ENCODE results near the gene SLC4A1. TPM values are rescaled to one million over a fixed set of nuclear protein-coding genes. Genes with fewer than 3 reads are reported as not detected.
"Not testable (repeated sequence)": the region's sequence is repeated elsewhere in the genome, so short reads cannot be mapped to it uniquely, and the experiment has no call there.

SLC4A1 gene
- total RNA-seq, 1 donor from 2014 or later = 0.08 TPM

DNA sequence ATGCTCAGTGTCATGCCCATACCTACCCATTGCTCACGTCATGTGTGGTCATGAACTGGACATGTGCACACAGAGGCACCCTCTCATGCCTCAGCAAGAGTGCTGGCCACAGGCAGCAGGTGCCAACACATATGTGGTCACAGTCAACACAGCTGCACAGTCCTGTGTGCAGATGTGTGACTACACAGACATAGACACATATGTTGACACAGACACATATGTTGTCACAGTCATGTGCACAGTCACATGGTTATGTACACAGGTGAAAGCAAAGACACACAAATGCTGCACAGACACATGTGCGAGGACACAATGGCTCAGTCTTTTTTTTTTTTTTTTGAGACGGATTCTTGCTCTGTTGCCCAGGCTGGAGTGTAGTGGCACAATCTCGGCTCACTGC, 11.3 kb downstream of the SLC4A1 start:
- DNase-seq (ENCODE audit: low spot score) = no peak

GRCh38 chr17:44255915-44256314, 12.0 kb downstream of the SLC4A1 start:
- no peak for DNase-seq (ENCODE audit: low spot score)

GRCh38 chr17:44254361-44255095, 13.4 kb downstream of the SLC4A1 start:
- no peak for DNase-seq (ENCODE audit: low spot score)

DNA sequence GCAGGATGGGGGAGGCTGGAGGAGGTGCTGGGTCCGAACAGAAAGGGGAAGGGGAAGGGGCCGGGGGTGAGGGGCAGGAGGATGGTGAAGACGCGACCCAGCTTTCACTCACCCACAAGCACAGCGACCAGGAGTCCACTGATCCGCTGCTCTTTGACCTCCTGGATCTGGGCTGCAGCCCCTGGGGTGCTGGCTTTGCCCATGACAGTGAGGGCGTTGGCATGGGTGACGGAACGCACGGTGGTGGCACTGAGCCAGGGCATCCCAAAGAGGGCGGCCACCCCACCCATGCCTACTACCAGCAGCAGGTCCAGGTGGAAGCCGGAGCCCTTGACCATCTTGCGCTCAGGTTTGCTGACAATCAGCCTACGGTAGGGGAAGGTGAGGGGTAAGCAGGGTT, 14.9 kb downstream of the SLC4A1 start:
- DNase-seq (ENCODE audit: low spot score) = no peak

DNA sequence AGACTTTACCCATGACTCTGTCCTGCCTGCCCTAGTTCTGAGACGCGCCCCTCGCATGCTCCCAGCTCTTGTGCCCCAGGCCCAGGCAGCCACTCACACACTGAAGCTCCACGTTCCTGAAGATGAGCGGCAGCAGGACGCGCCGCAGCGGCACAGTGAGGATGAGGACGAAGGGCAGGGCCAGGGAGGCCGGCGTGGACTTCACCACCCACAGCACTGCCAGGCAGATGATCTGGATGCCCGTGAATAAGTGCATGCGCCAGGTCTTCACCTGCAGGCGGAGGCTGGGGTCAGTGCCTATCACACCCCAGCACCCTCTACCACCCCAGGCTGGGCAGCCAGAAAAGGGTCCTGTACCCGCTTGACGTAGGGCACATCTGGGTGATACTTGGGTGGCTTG, 16.9 kb downstream of the SLC4A1 start:
- no peak for DNase-seq (ENCODE audit: low spot score)

DNA sequence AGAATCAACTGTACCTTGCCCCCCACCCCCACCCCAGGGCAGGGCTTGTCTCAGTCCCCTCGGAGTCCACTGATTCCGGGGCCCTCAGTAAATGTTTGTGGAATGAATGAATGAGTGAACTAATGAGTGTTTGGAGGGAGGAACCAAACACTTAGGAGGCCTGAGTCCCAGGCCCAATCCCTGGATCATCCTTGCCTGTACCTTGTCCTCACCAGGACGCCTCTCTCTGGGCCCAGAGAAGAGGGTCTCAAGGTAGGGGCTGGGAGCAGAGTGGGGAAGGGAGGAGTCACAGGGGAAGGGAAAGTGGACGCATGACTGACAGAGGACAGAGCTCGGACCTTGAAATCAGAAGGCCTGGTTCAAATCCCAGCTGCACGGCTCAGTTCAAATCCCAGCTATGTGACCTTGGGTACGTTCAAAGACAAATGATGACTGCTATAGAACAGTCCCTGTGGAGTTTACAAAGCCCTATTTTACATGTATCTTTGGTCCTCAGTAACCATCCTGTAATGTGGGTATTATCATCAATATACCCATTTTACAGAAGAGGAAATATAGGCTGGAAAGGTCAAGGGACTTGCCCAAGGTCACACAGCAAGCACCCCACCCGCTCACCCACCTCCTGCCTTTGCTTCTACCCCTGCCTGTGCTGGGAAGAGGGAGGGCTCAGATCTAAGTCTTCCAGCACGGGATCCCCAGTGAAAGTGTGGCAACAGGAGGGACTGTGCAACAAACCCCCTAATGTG, 18.3 kb downstream of the SLC4A1 start:
- DNase-seq (ENCODE audit: low spot score) = no peak

GRCh38 chr17:44247876-44248736, 19.8 kb downstream of the SLC4A1 start:
- DNase-seq (ENCODE audit: low spot score) = no peak

DNA sequence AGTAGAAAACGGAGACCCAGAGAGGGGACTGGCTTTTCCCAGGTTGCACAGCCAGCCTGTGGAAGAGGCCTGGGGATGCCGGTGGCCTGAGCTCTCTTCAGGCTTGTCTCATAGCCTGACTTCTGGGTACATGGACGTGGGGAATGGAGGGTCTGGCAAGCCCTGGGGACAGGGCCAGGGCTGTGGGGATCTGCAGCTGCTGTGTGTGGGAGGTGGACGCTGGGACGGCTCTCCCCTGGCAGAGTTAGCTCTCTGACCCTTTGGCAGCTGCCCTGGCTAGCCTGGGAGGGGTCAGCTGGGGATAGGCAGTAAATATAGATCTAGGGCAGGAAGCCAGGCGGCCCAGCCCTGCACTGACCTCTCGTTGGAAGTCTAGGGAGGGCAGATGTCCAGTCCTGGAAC, 20.5 kb downstream of the SLC4A1 start:
- no peak for DNase-seq (ENCODE audit: low spot score)

- no peak for DNase-seq (ENCODE audit: low spot score)
Measured at GRCh38 chr17:44241106-44241624, 26.8 kb downstream of the SLC4A1 start.

DNA sequence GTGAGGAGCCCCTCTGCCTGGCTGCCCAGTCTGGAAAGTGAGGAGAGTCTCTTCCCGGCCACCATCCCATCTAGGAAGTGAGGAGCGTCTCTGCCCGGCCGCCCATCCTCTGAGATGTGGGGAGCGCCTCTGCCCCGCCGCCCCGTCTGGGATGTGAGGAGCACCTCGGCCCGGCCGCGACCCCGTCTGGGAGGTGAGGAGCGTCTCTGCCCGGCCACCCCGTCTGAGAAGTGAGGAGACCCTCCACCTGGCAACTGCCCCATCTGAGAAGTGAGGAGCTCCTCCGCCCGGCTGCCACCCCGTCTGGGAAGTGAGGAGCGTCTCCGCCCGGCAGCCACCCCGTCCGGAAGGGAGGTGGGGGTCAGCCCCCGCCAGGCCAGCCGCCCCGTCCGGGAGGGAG, 30.0 kb downstream of the SLC4A1 start:
- not testable (repeated sequence) for DNase-seq (ENCODE audit: low spot score)

DNA sequence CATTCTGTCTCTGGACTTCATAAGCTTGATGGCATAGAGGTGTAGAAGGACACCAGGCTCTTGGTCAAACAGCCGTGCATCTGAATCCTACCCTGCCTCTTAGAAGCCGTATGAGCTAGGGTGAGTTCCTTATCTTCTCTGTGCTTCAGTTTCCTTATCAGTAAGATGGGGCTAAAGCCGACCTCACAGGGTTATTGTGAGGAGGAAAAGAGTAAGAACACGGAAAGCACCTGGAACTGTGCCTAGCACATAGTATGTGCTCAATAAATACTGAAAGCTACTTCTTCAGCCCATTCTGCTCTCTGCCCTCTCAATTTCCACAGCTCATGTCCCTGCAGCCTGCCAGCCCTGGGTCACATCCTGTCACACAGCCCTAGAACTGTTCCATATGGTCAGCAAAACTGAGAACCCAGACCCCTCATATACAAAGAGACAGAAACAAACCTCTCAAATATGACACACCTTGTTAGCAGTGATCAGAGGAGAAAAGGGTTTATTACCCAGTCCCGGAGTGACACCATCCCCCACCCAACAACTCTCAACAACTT, 31.4 kb downstream of the SLC4A1 start:
- DNase-seq (ENCODE audit: low spot score) = no peak

DNA sequence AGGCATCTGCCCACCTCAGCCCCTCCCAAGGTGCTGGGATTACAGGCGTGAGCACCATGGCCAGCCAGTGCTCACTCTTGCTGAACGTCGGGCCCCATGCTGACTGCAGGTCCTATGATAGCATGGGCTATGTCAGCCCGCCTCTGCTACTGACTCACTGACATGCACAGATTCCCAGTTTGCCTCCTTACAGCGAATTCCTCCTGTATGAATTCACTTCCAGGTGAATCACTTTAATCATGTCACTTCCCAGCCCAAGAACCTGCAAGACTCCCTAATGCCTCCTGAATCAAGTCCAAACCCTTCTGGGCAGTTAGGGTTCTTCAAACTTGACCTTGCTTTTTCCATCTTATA, 32.4 kb downstream of the SLC4A1 start:
- no peak for DNase-seq (ENCODE audit: low spot score)

- no peak for DNase-seq (ENCODE audit: low spot score)
Measured at GRCh38 chr17:44233582-44233981, 34.4 kb downstream of the SLC4A1 start.

DNA sequence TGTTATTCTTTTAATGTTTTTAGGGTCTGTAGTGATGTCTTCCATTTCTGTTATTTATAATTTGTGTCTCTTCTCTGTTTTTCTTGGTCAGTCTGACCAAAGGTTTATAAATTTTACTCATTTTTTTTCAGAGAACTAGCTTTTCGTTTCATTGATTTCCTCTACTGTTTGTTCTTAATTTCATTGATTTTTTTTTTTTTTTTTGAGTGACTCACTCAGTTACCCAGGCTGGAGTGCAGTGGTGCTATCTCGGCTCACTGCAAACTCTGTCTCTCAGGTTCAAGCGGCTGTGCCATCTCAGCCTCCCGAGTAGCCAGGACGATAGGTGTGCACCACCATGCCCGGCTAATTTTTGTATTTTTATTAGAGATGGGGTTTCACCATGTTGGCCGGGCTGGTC, 35.9 kb downstream of the SLC4A1 start:
- no peak for DNase-seq (ENCODE audit: low spot score)

DNA sequence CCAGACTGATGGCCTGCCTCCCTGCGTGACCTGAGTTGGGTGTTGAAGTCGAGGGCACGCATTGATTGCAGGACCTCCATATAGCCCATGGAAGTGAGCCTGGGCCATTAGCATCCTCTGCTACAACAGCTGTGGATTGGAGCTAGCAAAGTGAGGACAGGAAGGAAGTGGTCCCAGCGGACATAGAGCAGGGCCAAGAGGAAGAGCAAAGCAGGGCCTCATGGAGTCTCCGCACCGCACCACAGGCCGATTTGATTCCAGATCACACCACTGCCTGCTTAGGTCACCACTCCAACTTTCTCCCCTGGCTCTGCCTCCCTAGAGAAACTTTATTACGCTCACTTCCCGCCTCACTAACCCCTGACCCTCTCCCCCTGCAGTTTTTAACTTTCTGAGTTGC, 37.8 kb downstream of the SLC4A1 start:
- no peak for DNase-seq (ENCODE audit: low spot score)

- no peak for DNase-seq (ENCODE audit: low spot score)
Measured at GRCh38 chr17:44229090-44229489, 38.8 kb downstream of the SLC4A1 start.

GRCh38 chr17:44223541-44224071, 44.3 kb downstream of the SLC4A1 start:
- no peak for DNase-seq (ENCODE audit: low spot score)

- peak; percentile 86 for DNase-seq (ENCODE audit: low spot score)
Measured at GRCh38 chr17:44222112-44222869, 45.6 kb downstream of the SLC4A1 start.

GRCh38 chr17:44221862-44222111, 46.1 kb downstream of the SLC4A1 start:
- DNase-seq (ENCODE audit: low spot score) = peak; percentile 60

DNA sequence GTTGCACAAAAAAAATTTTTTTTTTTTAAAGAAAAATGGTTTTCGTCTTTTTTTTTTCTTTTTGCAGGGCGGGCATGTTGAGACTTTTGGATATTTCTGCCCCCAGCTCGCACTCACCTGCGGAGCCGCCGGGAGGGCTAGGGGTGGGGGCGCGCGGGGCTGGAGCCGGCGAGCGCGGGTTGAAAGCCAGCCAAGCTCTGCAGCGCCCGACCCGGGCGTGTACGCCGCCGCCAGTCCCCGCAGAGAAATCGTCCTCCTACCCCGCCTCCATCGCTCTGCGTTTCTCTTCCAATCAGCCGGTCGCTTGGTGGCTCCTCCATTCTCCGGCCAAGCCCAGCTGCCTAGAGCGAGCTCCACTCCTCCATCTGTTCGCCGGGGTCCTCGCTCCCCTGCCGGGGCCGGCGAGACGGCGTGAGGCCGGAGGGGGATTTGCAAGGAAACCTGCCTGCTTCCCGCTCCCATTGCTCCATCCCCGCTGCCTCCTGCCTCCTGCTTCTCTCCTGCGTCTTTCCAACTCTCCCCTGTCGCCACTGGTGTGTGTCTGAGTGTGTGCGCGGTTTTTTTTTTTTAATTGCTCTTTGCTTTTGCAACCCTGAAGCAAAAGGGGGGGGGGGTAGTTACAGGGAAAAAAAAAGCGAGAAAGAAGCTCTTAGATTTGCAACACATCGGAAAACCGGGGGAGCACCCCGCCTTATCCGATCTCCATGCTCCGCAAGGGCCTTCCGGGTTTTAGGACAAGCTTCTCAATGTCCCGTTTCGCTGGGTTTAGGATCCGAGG, 46.7 kb downstream of the SLC4A1 start:
- peak; percentile 80 for DNase-seq (ENCODE audit: low spot score)

Measured in ureter (tissue), 1 donor.